HCT116 (cell line): ENCODE results near the gene RPL37A. TPM values are rescaled to one million over a fixed set of nuclear protein-coding genes. Genes with fewer than 3 reads are reported as not detected.

Experiments used
- ATAC-seq: fragments of 200-7000 bp; cut with Tn5 transposase; 2 replicates; pipeline ENCODE4 v1.9.1; 2020; ENCODE audit warnings: mild to moderate bottlenecking, moderate library complexity
- BruUV-seq: library from RNA; stranded (reverse); fragments of 400-500 nt; replicated peaks from 2 replicates; lab custom pipeline; 2021; lab: Mats Ljungman, UMichigan
- CTCF ChIA-PET: fragments of 300-600 bp; sonication (Branson Sonifier 250); formaldehyde crosslinking; loops from one replicate; lab custom pipeline; 2021; ENCODE audit warnings: antibody characterized with exemption; lab: Charles Lee
- POLR2A ChIA-PET: fragments of 300-600, 350-600 bp; sonication (Branson Sonifier 250); formaldehyde crosslinking; loops from one replicate; lab custom pipeline; 2021; ENCODE audit warnings: antibody characterized with exemption; lab: Charles Lee
- RAD21 ChIA-PET, 2 experiments: fragments of 300-600 bp; sonication (Branson Sonifier 250); formaldehyde crosslinking; loops; one replicate each; lab custom pipeline; 2023; ENCODE audit warnings: low total read pairs in 2 of 2; ENCODE audit not compliant: uncharacterized antibody in 2 of 2, unreplicated experiment in 2 of 2, low non-redundant PET in 1 of 2; lab: Charles Lee
- DNase-seq: peaks from one replicate; pipeline ENCODE4 v3.0.0-alpha.2; 2010; ENCODE audit warnings: low read depth, low spot score
- H2AFZ ChIP-seq: fragments of 200-600 bp; shearing (Covaris generic), sonication (generic); 2 replicates; pipeline ENCODE4 v1.6.1; 2017; ENCODE audit warnings: low read depth, mixed run types, mixed read lengths, antibody characterized with exemption, low read length; ENCODE audit not compliant: poor library complexity, severe bottlenecking
- H3K27ac ChIP-seq: 2 replicates; pipeline ENCODE4 v1.5.1; 2012; ENCODE audit warnings: low read depth, low read length
- H3K27me3 ChIP-seq: fragments of 200-600 bp; sonication (generic); 2 replicates; pipeline ENCODE4 v1.6.1; 2016; ENCODE audit warnings: mixed run types, low read length, mixed read lengths; ENCODE audit not compliant: insufficient read depth
- H3K36me3 ChIP-seq, 2 experiments: fragments of 200-500 bp in 1 of 2; fragments of 200-600 bp in 1 of 2; sonication (Bioruptor generic) in 1 of 2; sonication (generic) in 1 of 2; 2 replicates each; pipeline versions ENCODE4 v1.5.1 to v1.6.1; 2014 to 2016; ENCODE audit warnings: low read length in 2 of 2, inconsistent platforms in 1 of 2, mixed read lengths in 1 of 2, mixed run types in 1 of 2; ENCODE audit not compliant: insufficient read depth in 2 of 2, control insufficient read depth in 1 of 2
- H3K4me1 ChIP-seq, 2 experiments: fragments of 200-600 bp in 1 of 2; sonication (generic) in 1 of 2; 2 replicates each; pipeline versions ENCODE4 v1.5.1 to v1.6.1; 2012 to 2017; ENCODE audit warnings: low read length in 2 of 2, inconsistent platforms in 1 of 2, mild to moderate bottlenecking in 1 of 2, mixed read lengths in 1 of 2, mixed run types in 1 of 2, moderate library complexity in 1 of 2; ENCODE audit not compliant: insufficient read depth in 2 of 2, control insufficient read depth in 1 of 2
- H3K4me2 ChIP-seq: fragments of 200-600 bp; sonication (generic); 2 replicates; pipeline ENCODE4 v1.6.1; 2017; ENCODE audit warnings: mixed run types, low read length, mixed read lengths
- H3K4me3 ChIP-seq, 2 experiments: fragments of 200-600 bp in 1 of 2; sonication (generic) in 1 of 2; replicated peaks in 1 of 2; 2 replicates each; pipeline ENCODE4 v1.5.1; 2011 to 2016; ENCODE audit warnings: low read length in 2 of 2, control low read depth in 1 of 2, low read depth in 1 of 2, mild to moderate bottlenecking in 1 of 2, mixed read lengths in 1 of 2, mixed run types in 1 of 2
- H3K79me2 ChIP-seq: fragments of 200-600 bp; sonication (generic); 2 replicates; pipeline ENCODE4 v1.6.1; 2017; ENCODE audit warnings: mild to moderate bottlenecking, mixed run types, low read length, moderate library complexity, mixed read lengths; ENCODE audit not compliant: insufficient read depth
- H3K9ac ChIP-seq: fragments of 200-600 bp; sonication (generic); 2 replicates; pipeline ENCODE4 v1.6.1; 2016; ENCODE audit warnings: low read length, mixed read lengths
- H3K9me2 ChIP-seq: fragments of 200-600 bp; sonication (generic), shearing (Covaris generic); 2 replicates; pipeline ENCODE4 v1.6.1; 2017; ENCODE audit warnings: mixed run types, mild to moderate bottlenecking, moderate library complexity; ENCODE audit not compliant: insufficient read depth
- H3K9me3 ChIP-seq, 2 experiments: fragments of 200-500 bp in 1 of 2; fragments of 200-600 bp in 1 of 2; sonication (Bioruptor generic) in 1 of 2; sonication (generic) in 1 of 2; 2 replicates each; pipeline ENCODE4 v1.6.1; 2014 to 2017; ENCODE audit warnings: low read length in 2 of 2, mixed read lengths in 2 of 2, inconsistent platforms in 1 of 2, low read depth in 1 of 2, mild to moderate bottlenecking in 1 of 2, mixed run types in 1 of 2, moderate library complexity in 1 of 2; ENCODE audit not compliant: control insufficient read depth in 1 of 2, insufficient read depth in 1 of 2
- H4K20me1 ChIP-seq: fragments of 200-600 bp; sonication (generic), shearing (Covaris generic); 2 replicates; pipeline ENCODE4 v1.6.1; 2017; ENCODE audit warnings: mixed run types, mild to moderate bottlenecking, moderate library complexity; ENCODE audit not compliant: insufficient read depth
- CBX3 ChIP-seq: IDR thresholded peaks from 2 replicates; pipeline ENCODE4 v1.6.1; 2012; ENCODE audit warnings: low read depth
- EGR1 ChIP-seq: IDR thresholded peaks from 2 replicates; pipeline ENCODE4 v1.6.1; 2012; ENCODE audit warnings: low read depth
- ELF1 ChIP-seq: IDR thresholded peaks from 2 replicates; pipeline ENCODE4 v1.6.1; 2012; ENCODE audit warnings: low read depth, borderline replicate concordance
- EZH2 ChIP-seq: fragments of 200-600 bp; sonication (generic); IDR thresholded peaks from 2 replicates; pipeline ENCODE4 v1.6.1; 2017; ENCODE audit warnings: antibody characterized with exemption, mixed run types
- EZH2phosphoT487 ChIP-seq: fragments of 200-600 bp; IDR thresholded peaks from 2 replicates; pipeline ENCODE4 v1.6.1; 2018; ENCODE audit warnings: antibody characterized with exemption, borderline replicate concordance
- JUND ChIP-seq: IDR thresholded peaks from 2 replicates; pipeline ENCODE4 v1.6.1; 2012
- POLR2A ChIP-seq: IDR thresholded peaks from 2 replicates; pipeline ENCODE4 v1.7.0; 2011; ENCODE audit warnings: borderline replicate concordance; ENCODE audit not compliant: insufficient read depth, insufficient read length; ENCODE audit errors: extremely low read depth
- POLR2AphosphoS5 ChIP-seq: IDR thresholded peaks from 2 replicates; pipeline ENCODE4 v1.6.1; 2011; ENCODE audit warnings: mild to moderate bottlenecking, low read depth, low read length, moderate library complexity
- RAD21 ChIP-seq: IDR thresholded peaks from 2 replicates; pipeline ENCODE4 v1.6.1; 2012; ENCODE audit warnings: low read depth, mild to moderate bottlenecking
- SRF ChIP-seq: IDR thresholded peaks from 2 replicates; pipeline ENCODE4 v1.6.1; 2012; ENCODE audit warnings: low read depth
- YY1 ChIP-seq: IDR thresholded peaks from 2 replicates; pipeline ENCODE4 v1.6.1; 2011; ENCODE audit warnings: low read length, low read depth, moderate library complexity, mild to moderate bottlenecking; ENCODE audit not compliant: insufficient replicate concordance; ENCODE audit errors: extremely low read depth
- ZNF274 ChIP-seq: fragments of 200-500 bp; sonication (Bioruptor generic); IDR thresholded peaks from 2 replicates; pipeline ENCODE4 v1.6.1; 2014; ENCODE audit warnings: mild to moderate bottlenecking, low read depth, low read length, inconsistent platforms
- intact Hi-C: fragments of 100-400 bp; cut with micrococcal nuclease; formaldehyde crosslinking; loops from 2 replicates; pipeline ENCODE4 v1.10.0; 2022
- total RNA-seq: library from RNA; stranded (reverse); gene quantifications from one replicate; pipeline ENCODE4 v1.2.1, GENCODE V29; 2021; ENCODE audit not compliant: unreplicated experiment
- TF ChIP-seq, protein P1 (sequence below): IDR thresholded peaks from 2 replicates; pipeline ENCODE4 v1.6.1; 2012
- TF ChIP-seq, protein P2 (sequence below): IDR thresholded peaks from 2 replicates; pipeline ENCODE4 v1.6.1; 2012
- TF ChIP-seq, protein P3 (sequence below): IDR thresholded peaks from 2 replicates; pipeline ENCODE4 v1.6.1; 2011; ENCODE audit warnings: mild to moderate bottlenecking, low read length, moderate library complexity; ENCODE audit not compliant: insufficient replicate concordance; ENCODE audit errors: extremely low read depth
- TF ChIP-seq, protein P4 (sequence below), 3 experiments: fragments of 200-600 bp in 1 of 3; sonication (generic) in 1 of 3; IDR thresholded peaks in 2 of 3; conservative IDR thresholded peaks in 1 of 3; 2 replicates each; pipeline ENCODE4 v1.5.1; 2012 to 2017; ENCODE audit warnings: low read depth in 2 of 3, low read length in 2 of 3, antibody characterized with exemption in 1 of 3, borderline replicate concordance in 1 of 3, control low read depth in 1 of 3, mild to moderate bottlenecking in 1 of 3, mixed read lengths in 1 of 3, mixed run types in 1 of 3, moderate library complexity in 1 of 3; ENCODE audit not compliant: insufficient read depth in 1 of 3

RPL37A gene
- total RNA-seq, 1 experiment from 2014 or later: 3,018 TPM

DNA sequence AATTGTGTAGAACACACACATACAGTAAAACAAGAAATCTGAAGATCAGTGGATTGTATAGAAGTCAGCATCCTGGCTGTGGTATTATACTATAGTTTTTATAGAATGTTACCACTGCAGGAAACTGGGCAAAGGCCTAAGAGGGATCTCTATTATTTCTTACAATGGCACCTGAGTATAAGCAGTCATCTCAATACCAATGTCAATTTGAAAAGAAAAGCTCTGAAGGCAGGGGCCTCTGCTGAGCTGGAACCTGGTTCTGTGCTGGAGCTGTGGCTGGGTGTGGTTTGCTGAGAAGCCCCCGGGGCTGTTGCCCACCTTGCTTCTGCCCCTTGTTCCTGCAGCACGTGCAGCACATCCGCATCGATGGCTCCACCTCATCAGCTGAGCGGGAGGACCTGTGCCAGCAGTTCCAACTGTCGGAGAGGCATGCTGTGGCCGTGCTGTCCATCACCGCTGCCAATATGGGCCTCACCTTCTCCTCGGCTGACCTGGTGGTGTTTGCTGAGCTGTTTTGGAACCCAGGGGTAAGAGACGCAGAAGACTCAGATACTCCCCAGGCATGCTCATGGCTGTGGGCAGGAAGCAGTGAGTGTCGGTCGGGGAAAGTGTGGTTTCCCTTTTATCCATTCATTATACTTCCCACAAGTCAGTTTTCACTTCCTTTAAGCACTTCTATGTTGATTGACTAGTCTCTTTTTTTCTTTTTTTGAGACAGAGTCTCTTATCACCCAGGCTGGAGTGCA, 23.5 kb upstream of the RPL37A start (continued):
- TF ChIP-seq EZH2phosphoT487: no peak
- no peak for TF ChIP-seq ELF1
- TF ChIP-seq, protein P1, sequence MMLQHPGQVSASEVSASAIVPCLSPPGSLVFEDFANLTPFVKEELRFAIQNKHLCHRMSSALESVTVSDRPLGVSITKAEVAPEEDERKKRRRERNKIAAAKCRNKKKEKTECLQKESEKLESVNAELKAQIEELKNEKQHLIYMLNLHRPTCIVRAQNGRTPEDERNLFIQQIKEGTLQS: no peak
- TF ChIP-seq POLR2AphosphoS5: no peak

DNA sequence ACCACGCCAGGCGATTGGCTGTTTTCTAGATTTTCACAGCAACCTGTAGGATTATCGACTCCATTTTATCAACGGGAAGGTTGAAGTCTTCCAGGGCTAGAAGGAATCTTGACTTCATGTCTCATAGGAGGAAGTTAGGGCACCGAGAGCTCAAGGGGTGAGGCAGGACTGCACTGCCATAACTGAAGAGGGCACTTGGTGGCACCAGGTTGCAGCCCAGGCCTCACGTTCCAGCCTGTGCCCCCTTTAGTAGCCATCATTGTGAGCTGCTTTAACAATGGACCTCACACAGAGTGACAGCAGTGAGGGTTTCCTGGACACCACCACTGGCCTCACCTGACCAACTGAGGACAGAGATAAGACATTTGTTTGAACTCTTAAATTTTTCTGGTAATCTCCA, 22.9 kb upstream of the RPL37A start:
- CTCF ChIA-PET: no interaction called here
- H3K4me3 ChIP-seq: no peak overlapping the region
- H3K79me2 ChIP-seq: no peaks in the 10 kb centered on the region
- H3K9ac ChIP-seq: no peak overlapping the region
- no peaks in the 10 kb centered on the region for H3K27me3 ChIP-seq
- no peak for DNase-seq
- H3K4me1 ChIP-seq: peaks cover 0 to 14% of the 10 kb centered on the region in 2 experiments; a peak in 2 of 4 replicates
- POLR2A ChIA-PET: no interaction called here
- RAD21 ChIA-PET: no interaction called here
- ATAC-seq: no peak
- no peak overlapping the region for H2AFZ ChIP-seq
- intact Hi-C loops: no loop called here
- BruUV-seq: no TSS peak
- H3K4me2 ChIP-seq: no peak overlapping the region
- H3K27ac ChIP-seq: no peak overlapping the region
- no peaks in the 10 kb centered on the region for H4K20me1 ChIP-seq
- H3K9me2 ChIP-seq: no peaks in the 10 kb centered on the region
- H3K36me3 ChIP-seq: peaks cover 0 to 3% of the 10 kb centered on the region in 2 experiments; a peak in 1 of 4 replicates
- H3K9me3 ChIP-seq: no peaks in the 10 kb centered on the region
- TF ChIP-seq, protein P2, sequence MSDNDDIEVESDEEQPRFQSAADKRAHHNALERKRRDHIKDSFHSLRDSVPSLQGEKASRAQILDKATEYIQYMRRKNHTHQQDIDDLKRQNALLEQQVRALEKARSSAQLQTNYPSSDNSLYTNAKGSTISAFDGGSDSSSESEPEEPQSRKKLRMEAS: no peak
- no peak for TF ChIP-seq RAD21
- TF ChIP-seq SRF: no peak
- no peak for TF ChIP-seq POLR2A
- no peak for TF ChIP-seq ZNF274
- TF ChIP-seq CBX3: no peak
- no peak for TF ChIP-seq EZH2
- TF ChIP-seq, protein P3, sequence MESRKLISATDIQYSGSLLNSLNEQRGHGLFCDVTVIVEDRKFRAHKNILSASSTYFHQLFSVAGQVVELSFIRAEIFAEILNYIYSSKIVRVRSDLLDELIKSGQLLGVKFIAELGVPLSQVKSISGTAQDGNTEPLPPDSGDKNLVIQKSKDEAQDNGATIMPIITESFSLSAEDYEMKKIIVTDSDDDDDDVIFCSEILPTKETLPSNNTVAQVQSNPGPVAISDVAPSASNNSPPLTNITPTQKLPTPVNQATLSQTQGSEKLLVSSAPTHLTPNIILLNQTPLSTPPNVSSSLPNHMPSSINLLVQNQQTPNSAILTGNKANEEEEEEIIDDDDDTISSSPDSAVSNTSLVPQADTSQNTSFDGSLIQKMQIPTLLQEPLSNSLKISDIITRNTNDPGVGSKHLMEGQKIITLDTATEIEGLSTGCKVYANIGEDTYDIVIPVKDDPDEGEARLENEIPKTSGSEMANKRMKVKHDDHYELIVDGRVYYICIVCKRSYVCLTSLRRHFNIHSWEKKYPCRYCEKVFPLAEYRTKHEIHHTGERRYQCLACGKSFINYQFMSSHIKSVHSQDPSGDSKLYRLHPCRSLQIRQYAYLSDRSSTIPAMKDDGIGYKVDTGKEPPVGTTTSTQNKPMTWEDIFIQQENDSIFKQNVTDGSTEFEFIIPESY: no peak
- no peak for TF ChIP-seq ELF1
- no peak for TF ChIP-seq YY1
- no peak for TF ChIP-seq EGR1
- TF ChIP-seq JUND: no peak
- no peak for TF ChIP-seq POLR2AphosphoS5
- TF ChIP-seq, protein P4, sequence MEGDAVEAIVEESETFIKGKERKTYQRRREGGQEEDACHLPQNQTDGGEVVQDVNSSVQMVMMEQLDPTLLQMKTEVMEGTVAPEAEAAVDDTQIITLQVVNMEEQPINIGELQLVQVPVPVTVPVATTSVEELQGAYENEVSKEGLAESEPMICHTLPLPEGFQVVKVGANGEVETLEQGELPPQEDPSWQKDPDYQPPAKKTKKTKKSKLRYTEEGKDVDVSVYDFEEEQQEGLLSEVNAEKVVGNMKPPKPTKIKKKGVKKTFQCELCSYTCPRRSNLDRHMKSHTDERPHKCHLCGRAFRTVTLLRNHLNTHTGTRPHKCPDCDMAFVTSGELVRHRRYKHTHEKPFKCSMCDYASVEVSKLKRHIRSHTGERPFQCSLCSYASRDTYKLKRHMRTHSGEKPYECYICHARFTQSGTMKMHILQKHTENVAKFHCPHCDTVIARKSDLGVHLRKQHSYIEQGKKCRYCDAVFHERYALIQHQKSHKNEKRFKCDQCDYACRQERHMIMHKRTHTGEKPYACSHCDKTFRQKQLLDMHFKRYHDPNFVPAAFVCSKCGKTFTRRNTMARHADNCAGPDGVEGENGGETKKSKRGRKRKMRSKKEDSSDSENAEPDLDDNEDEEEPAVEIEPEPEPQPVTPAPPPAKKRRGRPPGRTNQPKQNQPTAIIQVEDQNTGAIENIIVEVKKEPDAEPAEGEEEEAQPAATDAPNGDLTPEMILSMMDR (IDR thresholded peaks at IDR 0.05 in 2 of 3, conservative IDR thresholded peaks at IDR 0.05 in 1 of 3; ENCODE audit: borderline replicate concordance in 1 of 3, insufficient read depth in 1 of 3, low read depth in 2 of 3, low read length in 2 of 3): no peak
- TF ChIP-seq, protein P1: no peak
